Measurements from ENCODE around the gene ATP6V1G2. TPM values are rescaled to one million over a fixed set of nuclear protein-coding genes. Genes with fewer than 3 reads are reported as not detected.

The ATP6V1G2 gene
- polyA plus RNA-seq, 1 donor from 2014 or later = 56.7 TPM

- peaks cover 46% of the 10 kb centered on the region for H3K79me2 ChIP-seq (replicated peaks; ENCODE audit: insufficient read depth, low read length)
- peak within 1 kb of the TSS; percentile 80 for H3K9ac ChIP-seq (ENCODE audit: low read length)
- no peaks in the 10 kb centered on the region for H3F3A ChIP-seq (ENCODE audit: insufficient read depth, low read length, poor library complexity, severe bottlenecking)
- peak; percentile 76 for TF ChIP-seq REST (IDR thresholded peaks at IDR 0.05; ENCODE audit: borderline replicate concordance)
- TF ChIP-seq TAF1 (IDR thresholded peaks at IDR 0.05; ENCODE audit: low read depth) = peak; percentile 81
- TF ChIP-seq, protein P1, sequence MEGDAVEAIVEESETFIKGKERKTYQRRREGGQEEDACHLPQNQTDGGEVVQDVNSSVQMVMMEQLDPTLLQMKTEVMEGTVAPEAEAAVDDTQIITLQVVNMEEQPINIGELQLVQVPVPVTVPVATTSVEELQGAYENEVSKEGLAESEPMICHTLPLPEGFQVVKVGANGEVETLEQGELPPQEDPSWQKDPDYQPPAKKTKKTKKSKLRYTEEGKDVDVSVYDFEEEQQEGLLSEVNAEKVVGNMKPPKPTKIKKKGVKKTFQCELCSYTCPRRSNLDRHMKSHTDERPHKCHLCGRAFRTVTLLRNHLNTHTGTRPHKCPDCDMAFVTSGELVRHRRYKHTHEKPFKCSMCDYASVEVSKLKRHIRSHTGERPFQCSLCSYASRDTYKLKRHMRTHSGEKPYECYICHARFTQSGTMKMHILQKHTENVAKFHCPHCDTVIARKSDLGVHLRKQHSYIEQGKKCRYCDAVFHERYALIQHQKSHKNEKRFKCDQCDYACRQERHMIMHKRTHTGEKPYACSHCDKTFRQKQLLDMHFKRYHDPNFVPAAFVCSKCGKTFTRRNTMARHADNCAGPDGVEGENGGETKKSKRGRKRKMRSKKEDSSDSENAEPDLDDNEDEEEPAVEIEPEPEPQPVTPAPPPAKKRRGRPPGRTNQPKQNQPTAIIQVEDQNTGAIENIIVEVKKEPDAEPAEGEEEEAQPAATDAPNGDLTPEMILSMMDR (IDR thresholded peaks at IDR 0.05; ENCODE audit: poor library complexity, severe bottlenecking) = no peak
- TF ChIP-seq MXI1 (conservative IDR thresholded peaks at IDR 0.05; ENCODE audit: poor library complexity, severe bottlenecking) = peak; percentile 10
- no peak for TF ChIP-seq RAD21 (conservative IDR thresholded peaks at IDR 0.05)
- TF ChIP-seq EP300 (conservative IDR thresholded peaks at IDR 0.05; ENCODE audit: poor library complexity, severe bottlenecking) = no peak
- TF ChIP-seq SMC3 (conservative IDR thresholded peaks at IDR 0.05; ENCODE audit: poor library complexity) = peak; percentile 8
- TF ChIP-seq POLR2AphosphoS5 (IDR thresholded peaks at IDR 0.05) = peak; percentile 84
- no peak for TF ChIP-seq EZH2 (IDR thresholded peaks at IDR 0.05; ENCODE audit: borderline replicate concordance, insufficient read depth, low read length, poor library complexity, severe bottlenecking)
- peak within 1 kb of the TSS; percentile 93 for H3K27ac ChIP-seq (ENCODE audit: low read length)
- peak within 1 kb of the TSS; percentile 99 for H3K4me2 ChIP-seq (ENCODE audit: low read length)
- no peaks in the 10 kb centered on the region for H3K27me3 ChIP-seq (ENCODE audit: insufficient read depth, low read depth, low read length)
- no peaks in the 10 kb centered on the region for H3K9me3 ChIP-seq (ENCODE audit: low read length)
- no peaks in the 10 kb centered on the region for H3K9me2 ChIP-seq (ENCODE audit: insufficient read depth, low read length)
- H4K20me1 ChIP-seq (ENCODE audit: insufficient read depth) = no peaks in the 10 kb centered on the region
- peak within 1 kb of the TSS; percentile 53 for H2AFZ ChIP-seq (ENCODE audit: low read depth, low read length)
- peak within 1 kb of the TSS; percentile 69 for H3K4me3 ChIP-seq (ENCODE audit: low read length)
- peaks cover 7% of the 10 kb centered on the region for H3K36me3 ChIP-seq (ENCODE audit: insufficient read depth, low read length)
These were observed 734 bp upstream of the ATP6V1G2 start, which contains the start of gene NFKBIL1 for GRCh38 chr6:31546958-31547726. Gene NFKBIL1, plus strand, starts transcription at chr6:31547608. Its CDS starts 87 bp downstream, at chr6:31547695.

DNA sequence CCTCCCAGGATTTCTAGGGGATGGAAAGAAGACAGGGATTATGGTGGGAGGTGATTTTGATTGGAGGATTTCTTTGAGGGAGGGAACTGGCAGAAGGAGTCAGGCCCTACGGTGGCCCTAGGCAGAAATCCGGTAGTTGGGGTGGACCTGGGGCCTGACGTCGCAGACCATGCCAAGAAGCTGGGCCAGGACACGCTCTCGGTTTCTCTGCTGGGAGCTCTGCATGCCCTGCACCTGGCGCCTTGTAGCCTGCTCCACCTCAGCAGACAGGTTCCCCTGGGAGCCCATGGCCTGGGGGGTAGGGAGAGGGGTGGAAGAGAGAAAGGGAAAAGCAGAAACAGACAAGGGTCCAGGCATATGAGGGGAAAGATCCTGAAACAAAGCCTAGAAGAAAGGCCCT lies 1.1 kb downstream of the ATP6V1G2 start:
- Histone ChIP-seq H3K36me3 (ENCODE audit: insufficient read depth, low read length) (peaks cover 7% of the 10 kb centered on the region), H3F3A (ENCODE audit: insufficient read depth, low read length, poor library complexity, severe bottlenecking) (no peaks in the 10 kb centered on the region), H3K9ac (ENCODE audit: low read length) (peak overlapping the region; percentile 80), H3K27me3 (ENCODE audit: insufficient read depth, low read depth, low read length) (no peaks in the 10 kb centered on the region), H3K9me2 (ENCODE audit: insufficient read depth, low read length) (no peaks in the 10 kb centered on the region), H4K20me1 (ENCODE audit: insufficient read depth) (peaks cover 7% of the 10 kb centered on the region), H3K79me2 (replicated peaks; ENCODE audit: insufficient read depth, low read length) (peaks cover 61% of the 10 kb centered on the region), H3K4me2 (ENCODE audit: low read length) (peak overlapping the region; percentile 74), H3K4me3 (ENCODE audit: low read length) (peak overlapping the region; percentile 69), H2AFZ (ENCODE audit: low read depth, low read length) (no peak overlapping the region), H3K27ac (ENCODE audit: low read length) (peak overlapping the region; percentile 93), H3K9me3 (ENCODE audit: low read length) (no peaks in the 10 kb centered on the region)
- TF ChIP-seq SMC3 (conservative IDR thresholded peaks at IDR 0.05; ENCODE audit: poor library complexity) (no peak), MXI1 (conservative IDR thresholded peaks at IDR 0.05; ENCODE audit: poor library complexity, severe bottlenecking) (no peak), RAD21 (conservative IDR thresholded peaks at IDR 0.05) (no peak), EP300 (conservative IDR thresholded peaks at IDR 0.05; ENCODE audit: poor library complexity, severe bottlenecking) (no peak), TAF1 (IDR thresholded peaks at IDR 0.05; ENCODE audit: low read depth) (no peak), POLR2AphosphoS5 (IDR thresholded peaks at IDR 0.05) (no peak), EZH2 (IDR thresholded peaks at IDR 0.05; ENCODE audit: borderline replicate concordance, insufficient read depth, low read length, poor library complexity, severe bottlenecking) (no peak), REST (IDR thresholded peaks at IDR 0.05; ENCODE audit: borderline replicate concordance) (no peak)
- TF ChIP-seq, protein P1 (IDR thresholded peaks at IDR 0.05; ENCODE audit: poor library complexity, severe bottlenecking) = no peak

Measured in neural cell (in vitro differentiated cells).